ENCODE measurements around the gene TMEM69. TPM values are rescaled to one million over a fixed set of nuclear protein-coding genes. Genes with fewer than 3 reads are reported as not detected.

Gene TMEM69
- total RNA-seq (2021; fragmentation: NEBNext Ultra II Directional; extraction: Animal tissue kit (Norgen Biotek cat#: 25700)) (39.0 and 44.4 TPM in 2 replicates), polyA plus RNA-seq (2011; rRNA removed) (53.6 and 123 TPM in 2 replicates), polyA minus RNA-seq (2011; rRNA and poly(A)+ RNA removed) (76.8 and 91.5 TPM in 2 replicates)
- 90.4 TPM for polyA plus RNA-seq (2011; cell fraction: cytosol; rRNA removed)
- 32.2 TPM for polyA plus RNA-seq (2011; cell fraction: nucleus; rRNA removed)
- polyA plus RNA-seq (2012, experiment 1 of 2): 48.4 to 65.3 TPM (median 51.9 TPM) in 4 replicates
- 16.1 TPM for polyA plus RNA-seq (2012, experiment 2 of 2)
- polyA plus RNA-seq (2013, experiment 1 of 2): 64.2 TPM
- polyA plus RNA-seq (2013, experiment 2 of 2): 64.4 TPM
- 20.8 TPM for polyA minus RNA-seq (2011; cell fraction: cytosol; rRNA and poly(A)+ RNA removed)
- 49.5 TPM for polyA minus RNA-seq (2011; cell fraction: nucleus; rRNA and poly(A)+ RNA removed)
- long read RNA-seq, experiment 1, transcript TMEM69-201 (3 exons, 2,439 nt): major isoform, 46 of 71 reads
- long read RNA-seq, experiment 1, partial matches to known transcripts: 16 of 71 reads
- long read RNA-seq, experiment 1, other reads (novel, unspliced or antisense): 7 of 71 reads
- long read RNA-seq, experiment 2, transcript TMEM69-201 (3 exons, 2,439 nt): major isoform, 59 of 83 reads
- long read RNA-seq, experiment 2, partial matches to known transcripts: 0 of 83 reads
- long read RNA-seq, experiment 2, other reads (novel, unspliced or antisense): 21 of 83 reads

GRCh38 chr1:45687754-45688740, at the start of gene TMEM69:
TMEM69 (plus strand) TSS chr1:45688181; CDS start chr1:45691069, 2,888 bp downstream.
- H3K18ac ChIP-seq (ENCODE audit: extremely low read depth, low read length): peak within 1 kb of the TSS; percentile 76; the same call in 1 of the 2 replicates
- H3K23me2 ChIP-seq (ENCODE audit: low read depth, low read length): peaks cover 7% of the 10 kb centered on the region
- no peak within 1 kb of the TSS for H2BK120ac ChIP-seq (replicated peaks; ENCODE audit: low read depth, low read length)
- H2BK15ac ChIP-seq (ENCODE audit: low read length): peak within 1 kb of the TSS; percentile 74; the same call in 1 of the 2 replicates
- peaks cover 0 to 2% (median 0%) of the 10 kb centered on the region in 4 experiments; a peak in 4 of 7 replicates for H3K4me1 ChIP-seq (replicated peaks in 1 of 4; ENCODE audit: control insufficient read depth in 3 of 4, insufficient read depth in 4 of 4, low read length in 3 of 4)
- FAIRE-seq (no peak), DNase-seq (ENCODE audit: low read depth in 1 of 2, low spot score in 2 of 2) (peak in 1 of 2 experiments; percentile 87)
- peak within 1 kb of the TSS; percentile 46 for H3K4ac ChIP-seq (replicated peaks; ENCODE audit: insufficient read length, low read depth, low read length)
- CTCF ChIA-PET (ENCODE audit: partially characterized antibody): interaction anchor here (1.3 kb wide), 1 partner anchor 14 kb away, joined by 3 read pairs; no protein-coding TSS in a partner anchor
- no peaks in the 10 kb centered on the region for H3K27me3 ChIP-seq (replicated peaks in 1 of 4; ENCODE audit: control insufficient read depth in 3 of 4, extremely low read depth in 1 of 4, insufficient read depth in 3 of 4, low read length in 3 of 4)
- H3K79me2 ChIP-seq (ENCODE audit: control insufficient read depth in 1 of 2, insufficient read depth in 2 of 2, low read length in 2 of 2): peaks cover 13 to 68% of the 10 kb centered on the region in 2 experiments
- peaks cover 0 to 1% of the 10 kb centered on the region in 2 experiments for H4K20me1 ChIP-seq (replicated peaks in 1 of 2; ENCODE audit: control insufficient read depth in 1 of 2, insufficient read depth in 2 of 2, low read length in 2 of 2)
- peak within 1 kb of the TSS; percentile 99 for H2BK5ac ChIP-seq (ENCODE audit: low read depth, low read length)
- peak within 1 kb of the TSS; percentile 25 for H4K91ac ChIP-seq (replicated peaks; ENCODE audit: insufficient read length, low read length)
- peak within 1 kb of the TSS; percentile 92 for H3K27ac ChIP-seq (ENCODE audit: low read depth, low read length)
- no peak within 1 kb of the TSS for H2BK20ac ChIP-seq (ENCODE audit: low read length)
- H3K36me3 ChIP-seq (ENCODE audit: control insufficient read depth in 2 of 4, insufficient read depth in 4 of 4, low read length in 3 of 4): peaks cover under 1 to 15% (median 3%) of the 10 kb centered on the region in 4 experiments; a peak in 6 of 8 replicates
- no peaks in the 10 kb centered on the region for H3K9me3 ChIP-seq (ENCODE audit: insufficient read depth in 2 of 2, low read depth in 1 of 2, low read length in 1 of 2)
- H4K8ac ChIP-seq (ENCODE audit: extremely low read depth, insufficient read depth, low read length): peak within 1 kb of the TSS; percentile 97; the same call in 1 of the 2 replicates
- H3K14ac ChIP-seq (ENCODE audit: insufficient read length): no peak within 1 kb of the TSS
- H3K23ac ChIP-seq (ENCODE audit: insufficient read length): no peak within 1 kb of the TSS
- H3K9ac ChIP-seq (replicated peaks in 1 of 4; ENCODE audit: extremely low read depth in 1 of 4, low read depth in 3 of 4, low read length in 3 of 4): peak within 1 kb of the TSS; percentile 67 to 98 (median 94)
- peak within 1 kb of the TSS; percentile 82 for H4K5ac ChIP-seq (ENCODE audit: insufficient read length, low read depth, low read length)
- no peaks in the 10 kb centered on the region for H3K79me1 ChIP-seq (ENCODE audit: low read depth, low read length)
- POLR2A ChIA-PET (ENCODE audit: partially characterized antibody): interaction anchor here (0.5 to 2.6 kb wide), 19 partner anchors 9 to 444 kb away, joined by 3 to 20 read pairs (median 3); partner anchors contain the start of genes CCDC17, NASP and PIK3R3
- H2AFZ ChIP-seq (ENCODE audit: low read length): peak within 1 kb of the TSS; percentile 90
- peak within 1 kb of the TSS; percentile 96 to 99 (median 98) for H3K4me3 ChIP-seq (ENCODE audit: extremely low read depth in 1 of 4, insufficient read depth in 2 of 4, low read depth in 3 of 4, low read length in 4 of 4)
- peak within 1 kb of the TSS; percentile 10; the same call in 1 of the 2 replicates for H2AK5ac ChIP-seq (ENCODE audit: low read depth, low read length)
- WGBS, 2 experiments (ENCODE audit: extremely low coverage in 1 of 2, insufficient coverage in 1 of 2, insufficient read length in 1 of 2, insufficient replicate concordance in 2 of 2, low coverage in 1 of 2, low lambda C conversion rate in 2 of 2, missing lambda C conversion rate in 1 of 2): 4% methylated on average over 24 of the region's 24 CpGs; no CpG with 5 or more reads in 1 of the 2 experiments
- peak within 1 kb of the TSS; percentile 77; the same call in 1 of the 2 replicates for H2BK12ac ChIP-seq (ENCODE audit: low read depth, low read length)
- H3K4me2 ChIP-seq (ENCODE audit: insufficient read depth in 1 of 2, low read depth in 2 of 2, low read length in 2 of 2): peak within 1 kb of the TSS; percentile 86 to 97
- H3K56ac ChIP-seq (replicated peaks; ENCODE audit: insufficient read length, low read depth, low read length): peak within 1 kb of the TSS; percentile 80
- peak; percentile 78 for TF ChIP-seq POLR2AphosphoS5 (IDR thresholded peaks at IDR 0.05; ENCODE audit: low read depth, low read length)
- TF ChIP-seq SAP30 (IDR thresholded peaks at IDR 0.05; ENCODE audit: insufficient read depth, insufficient replicate concordance, low read length): peak; percentile 77
- no peak for TF ChIP-seq SRF (IDR thresholded peaks at IDR 0.05; ENCODE audit: low read depth, low read length)
- TF ChIP-seq TAF7 (optimal IDR thresholded peaks at IDR 0.05; ENCODE audit: borderline replicate concordance, low read depth, low read length): no peak
- peak; percentile 93 for TF ChIP-seq TAF1 (IDR thresholded peaks at IDR 0.05; ENCODE audit: low read depth, low read length)
- 0 out of 2 replicates have a peak, but pooled peaks have one; percentile 8 for TF ChIP-seq BRCA1 (IDR thresholded peaks at IDR 0.05; ENCODE audit: low read depth, low read length)
